GM12872 (cell line): ENCODE results near the gene ZDHHC12.

Source experiments
- CTCF ChIP-seq: IDR thresholded peaks from 3 replicates; pipeline ENCODE4 v1.5.1; 2011; ENCODE audit warnings: low read depth, mild to moderate bottlenecking, low read length, moderate library complexity; ENCODE audit not compliant: insufficient read depth

The ZDHHC12 gene

DNA sequence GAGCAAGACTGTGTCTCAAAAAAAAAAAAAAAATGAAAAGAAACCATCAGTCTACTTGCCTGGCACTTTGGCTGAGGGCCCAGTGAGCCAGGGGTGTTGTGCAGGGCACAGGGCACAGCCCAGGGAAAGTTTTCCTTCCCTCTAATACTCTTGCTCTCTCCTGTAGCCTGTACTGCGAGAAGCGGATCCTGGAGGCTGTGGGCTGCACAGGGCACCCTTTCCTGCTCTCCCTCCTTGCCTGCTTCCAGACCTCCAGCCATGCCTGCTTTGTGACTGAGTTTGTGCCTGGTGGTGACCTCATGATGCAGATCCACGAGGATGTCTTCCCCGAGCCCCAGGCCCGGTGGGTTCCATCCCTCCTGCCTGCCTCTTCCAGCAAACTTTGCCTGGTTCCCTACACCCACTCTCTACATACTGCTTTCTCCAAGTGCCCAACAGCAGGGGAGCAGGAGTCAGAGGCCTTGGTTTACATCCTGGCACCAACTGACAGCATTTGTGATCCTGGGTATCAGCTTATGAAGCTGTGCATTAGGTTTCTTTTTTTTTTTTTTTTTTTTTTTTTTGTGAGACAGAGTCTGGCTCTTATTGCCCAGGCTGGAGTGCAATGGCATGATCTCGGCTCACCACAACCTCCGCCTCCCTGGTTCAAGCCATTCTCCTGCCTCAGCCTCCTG, 7.2 kb downstream of the ZDHHC12 start:
- no peak for TF ChIP-seq CTCF

GRCh38 chr9:128715436-128715750, 8.5 kb downstream of the ZDHHC12 start:
- no peak for TF ChIP-seq CTCF

DNA sequence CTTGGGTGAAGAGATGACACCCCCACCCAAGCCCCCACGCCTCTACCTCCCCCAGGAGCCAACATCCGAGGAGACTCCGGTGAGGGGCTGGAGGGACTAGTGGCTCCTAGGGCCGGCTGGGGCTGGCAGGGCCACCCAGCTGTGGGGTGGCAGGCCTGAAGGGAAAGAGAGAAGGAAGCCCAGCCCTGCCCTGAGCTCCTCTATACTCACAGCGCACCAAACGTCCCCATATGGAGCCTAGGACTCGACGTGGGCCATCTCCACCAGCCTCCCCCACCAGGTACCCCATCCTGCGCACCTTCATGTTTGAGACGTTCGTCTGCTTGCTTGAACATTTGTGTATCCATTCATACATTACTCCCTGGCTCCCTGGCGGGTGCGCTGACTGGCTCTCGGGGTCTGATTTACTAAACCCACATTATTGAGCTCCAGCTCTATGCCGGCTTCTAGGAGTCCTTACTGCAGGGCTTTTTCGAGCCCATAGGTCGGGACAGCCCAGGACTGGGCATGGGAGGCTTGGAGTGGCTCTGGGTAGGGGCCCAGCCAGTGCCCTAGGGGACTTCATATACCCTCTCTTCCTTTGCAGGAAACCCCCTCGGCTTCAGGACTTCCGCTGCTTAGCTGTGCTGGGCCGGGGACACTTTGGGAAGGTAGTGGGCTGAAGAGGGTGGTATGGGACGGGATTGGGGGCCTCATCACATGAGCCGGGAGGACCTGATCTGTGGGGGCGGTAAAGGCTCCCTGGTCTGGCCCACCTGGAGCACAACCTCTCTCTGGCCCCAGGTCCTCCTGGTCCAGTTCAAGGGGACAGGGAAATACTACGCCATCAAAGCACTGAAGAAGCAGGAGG, 9.1 kb downstream of the ZDHHC12 start:
- TF ChIP-seq CTCF, result no peak

- TF ChIP-seq CTCF, result no peak
Observed at GRCh38 chr9:128713941-128714573, 9.9 kb downstream of the ZDHHC12 start.

- no peak for TF ChIP-seq CTCF
Observed at GRCh38 chr9:128713411-128713780, 10.5 kb downstream of the ZDHHC12 start.

DNA sequence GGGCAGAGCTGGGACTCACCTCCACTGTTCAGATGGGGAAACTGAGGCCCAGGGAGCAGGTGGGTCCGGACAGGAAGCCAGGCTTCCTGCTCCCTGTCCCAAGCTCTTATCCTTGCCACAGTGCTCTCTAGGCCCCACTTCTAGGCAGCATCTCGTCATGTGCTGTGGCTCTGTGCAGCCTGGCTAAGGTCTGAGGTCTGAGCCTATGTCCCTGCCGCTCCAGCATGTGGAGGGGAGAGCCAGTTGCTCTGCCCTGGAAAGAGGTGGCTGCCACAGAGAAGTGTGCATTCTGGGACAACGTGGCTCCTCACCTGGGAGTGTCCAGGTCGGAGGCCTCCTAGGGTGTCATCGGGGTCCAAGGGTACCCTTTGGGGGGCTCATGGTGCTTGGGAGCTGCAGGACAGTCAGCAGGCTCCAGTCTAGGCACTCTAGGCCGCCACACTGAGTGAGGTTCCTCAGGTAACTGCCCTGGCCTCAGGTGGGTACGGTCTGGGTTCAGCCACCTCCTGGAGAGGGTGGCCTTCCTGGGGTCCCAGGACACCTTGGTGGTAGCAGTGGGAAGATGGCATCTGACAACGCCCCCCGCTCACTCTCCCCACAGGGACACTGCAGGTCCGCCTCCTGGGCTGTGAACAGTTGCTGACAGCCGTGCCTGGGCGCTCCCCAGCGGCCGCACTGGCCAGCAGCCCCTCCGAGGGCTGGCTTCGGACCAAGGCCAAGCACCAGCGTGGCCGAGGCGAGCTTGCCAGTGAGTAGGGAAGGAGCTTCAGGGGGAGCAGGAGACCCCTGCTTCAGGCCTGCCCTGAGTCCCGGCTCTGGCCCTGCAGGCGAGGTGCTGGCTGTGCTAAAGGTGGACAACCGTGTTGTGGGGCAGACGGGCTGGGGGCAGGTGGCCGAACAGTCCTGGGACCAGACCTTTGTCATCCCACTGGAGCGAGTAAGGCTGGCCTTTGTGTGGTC, 11.2 kb downstream of the ZDHHC12 start:
- TF ChIP-seq CTCF, result no peak
